GM13976 (cell line): ENCODE measurements around the gene ZMYM2.

Experiments
- DNase-seq: peaks from one replicate; pipeline ENCODE4 v3.0.0; 2012; ENCODE audit warnings: low spot score
- CTCF ChIP-seq: IDR thresholded peaks from 2 replicates; pipeline ENCODE4 v1.5.1; 2012; ENCODE audit warnings: borderline replicate concordance, mild to moderate bottlenecking; ENCODE audit not compliant: insufficient read depth; ENCODE audit errors: extremely low read depth, missing control alignments, control extremely low read depth
- in situ Hi-C: fragments of 300-500 bp; cut with MboI; formaldehyde crosslinking; loops from one replicate; pipeline ENCODE4 v1.12.0; 2022; ENCODE audit warnings: low sequenced_read_pairs, mixed read lengths, inconsistent platforms; ENCODE audit not compliant: unreplicated experiment

The ZMYM2 gene

GRCh38 chr13:20124303-20124702, 165.8 kb downstream of the ZMYM2 start:
- in situ Hi-C loops = no loop called here
- no peak for TF ChIP-seq CTCF
- DNase-seq = no peak

DNA sequence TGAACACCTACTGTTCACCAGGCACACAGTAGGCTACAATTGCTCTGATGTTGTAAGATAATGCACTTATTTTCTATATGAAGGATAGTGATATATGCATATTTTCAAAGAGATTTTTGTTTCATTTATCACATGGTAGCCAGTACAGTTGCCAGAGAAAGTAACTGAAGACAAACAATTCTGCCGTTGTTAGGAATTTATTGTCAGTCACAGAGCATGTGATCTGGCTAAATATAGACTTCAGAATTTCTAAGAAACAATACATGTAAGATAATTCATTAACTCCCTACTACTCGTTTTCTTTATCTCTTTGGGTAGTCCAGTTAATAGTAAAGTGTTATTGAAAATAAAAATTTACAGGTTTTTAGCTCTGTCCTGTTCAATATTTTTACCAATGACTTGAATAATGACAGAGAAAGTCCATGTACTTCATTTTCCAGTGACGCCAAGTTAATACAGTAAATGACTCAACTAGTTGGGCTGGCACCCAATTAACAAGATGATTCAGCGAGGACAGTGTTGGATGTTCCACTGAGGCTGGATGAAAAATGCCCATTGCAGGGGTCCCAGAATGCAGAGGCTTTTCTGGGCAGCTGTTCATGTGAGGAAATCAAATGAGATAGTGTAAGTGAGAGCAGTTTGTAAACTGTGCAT, 166.7 kb downstream of the ZMYM2 start:
- DNase-seq = no peak
- in situ Hi-C loops = no loop called here
- no peak for TF ChIP-seq CTCF

- no peak for DNase-seq
- TF ChIP-seq CTCF = no peak
- in situ Hi-C loops = no loop called here
These were observed 167.2 kb downstream of the ZMYM2 start for GRCh38 chr13:20125783-20126165.

DNA sequence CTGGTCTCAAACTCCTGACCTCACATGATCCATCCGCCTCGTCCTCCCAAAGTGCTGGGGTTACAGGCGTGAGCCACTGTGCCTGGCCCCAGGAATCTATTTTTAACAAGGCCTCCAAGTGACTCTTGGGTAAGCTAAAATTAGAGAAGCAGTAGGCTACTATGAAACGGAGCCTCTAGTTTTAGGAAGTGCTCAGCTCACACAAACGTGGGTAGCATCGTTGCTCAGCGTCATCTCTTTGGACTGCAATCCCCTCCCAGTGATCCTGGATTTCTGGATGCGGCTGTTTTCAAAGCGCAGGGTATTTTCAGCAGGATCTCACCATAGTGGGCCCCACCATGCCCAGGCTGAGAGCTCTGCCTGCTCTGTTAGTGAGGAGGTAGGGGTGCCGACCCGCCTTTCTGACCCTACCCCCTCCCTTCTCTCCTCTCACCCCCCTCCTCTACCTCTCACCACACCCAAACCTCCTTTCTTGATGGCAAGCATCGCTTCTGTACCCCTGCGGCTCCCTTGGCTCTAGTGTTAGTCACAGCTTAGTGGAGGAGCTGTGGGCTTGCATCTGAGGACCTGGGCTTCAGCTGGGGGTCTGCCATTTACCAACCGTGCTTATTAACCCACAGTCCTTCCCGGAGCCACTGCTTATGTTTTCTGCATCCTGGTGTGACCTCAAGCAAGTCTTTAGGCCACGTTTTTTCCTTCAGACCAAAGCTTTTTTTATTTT, 168.2 kb downstream of the ZMYM2 start:
- no peak for DNase-seq
- in situ Hi-C loops = no loop called here
- TF ChIP-seq CTCF = no peak

GRCh38 chr13:20127262-20127561, 168.7 kb downstream of the ZMYM2 start:
- TF ChIP-seq CTCF = no peak
- no peak for DNase-seq
- in situ Hi-C loops = no loop called here

- DNase-seq = peak; percentile 82
These were observed 169.3 kb downstream of the ZMYM2 start for GRCh38 chr13:20127562-20128458.

More at GRCh38 chr13:20127562-20128458, 169.3 kb downstream of the ZMYM2 start:
- in situ Hi-C loops = no loop called here
- peak; percentile 56 for TF ChIP-seq CTCF
